Upper lobe of left lung (tissue), 4 donors: ENCODE results near the gene PREP.

ENCODE experiments used
- EP300 ChIP-seq, 4 donors: sonication (generic); formaldehyde crosslinking; IDR thresholded peaks; one replicate each; pipeline ENCODE4 v1.5.1; 2017; ENCODE audit warnings: antibody characterized with exemption in 4 of 4, control low read depth in 2 of 4
- POLR2A ChIP-seq, 4 donors: fragments of 450-650 bp; IDR thresholded peaks; one replicate each; pipeline ENCODE4 v1.5.1; 2016 to 2017; ENCODE audit warnings: antibody characterized with exemption in 4 of 4, mild to moderate bottlenecking in 2 of 4
- POLR2AphosphoS5 ChIP-seq, 2 donors: sonication (generic); formaldehyde crosslinking; IDR thresholded peaks; one replicate each; pipeline ENCODE4 v1.5.1; 2017; ENCODE audit warnings: antibody characterized with exemption in 2 of 2
- TF ChIP-seq, protein P1 (sequence below), 6 experiments: fragments of 450-650 bp in 4 of 6; fragments of 200-600 bp in 2 of 6; sonication (generic) in 2 of 6; IDR thresholded peaks; one replicate each; pipeline ENCODE4 v1.5.1; 2016 to 2019; ENCODE audit warnings: antibody characterized with exemption in 6 of 6

DNA sequence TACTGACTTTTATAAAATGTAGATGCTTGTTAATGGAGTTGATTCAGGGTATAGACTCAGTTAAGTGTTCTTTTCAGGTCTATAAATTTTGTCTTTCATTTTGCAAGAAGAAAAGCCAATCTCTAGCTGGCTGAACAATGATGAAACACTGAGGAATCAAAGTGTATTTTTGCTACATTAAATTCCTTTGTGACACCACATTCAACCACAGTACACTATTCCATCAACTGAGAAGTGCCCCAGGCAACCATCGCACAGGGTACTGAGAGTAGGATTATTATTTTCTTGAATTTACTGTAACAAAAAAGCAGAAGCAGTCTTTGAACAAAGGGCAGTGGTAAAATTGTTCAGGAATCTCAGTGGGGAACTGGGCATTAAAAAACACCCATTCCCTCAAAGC lies 83.6 kb downstream of the PREP start:
- TF ChIP-seq, protein P1, sequence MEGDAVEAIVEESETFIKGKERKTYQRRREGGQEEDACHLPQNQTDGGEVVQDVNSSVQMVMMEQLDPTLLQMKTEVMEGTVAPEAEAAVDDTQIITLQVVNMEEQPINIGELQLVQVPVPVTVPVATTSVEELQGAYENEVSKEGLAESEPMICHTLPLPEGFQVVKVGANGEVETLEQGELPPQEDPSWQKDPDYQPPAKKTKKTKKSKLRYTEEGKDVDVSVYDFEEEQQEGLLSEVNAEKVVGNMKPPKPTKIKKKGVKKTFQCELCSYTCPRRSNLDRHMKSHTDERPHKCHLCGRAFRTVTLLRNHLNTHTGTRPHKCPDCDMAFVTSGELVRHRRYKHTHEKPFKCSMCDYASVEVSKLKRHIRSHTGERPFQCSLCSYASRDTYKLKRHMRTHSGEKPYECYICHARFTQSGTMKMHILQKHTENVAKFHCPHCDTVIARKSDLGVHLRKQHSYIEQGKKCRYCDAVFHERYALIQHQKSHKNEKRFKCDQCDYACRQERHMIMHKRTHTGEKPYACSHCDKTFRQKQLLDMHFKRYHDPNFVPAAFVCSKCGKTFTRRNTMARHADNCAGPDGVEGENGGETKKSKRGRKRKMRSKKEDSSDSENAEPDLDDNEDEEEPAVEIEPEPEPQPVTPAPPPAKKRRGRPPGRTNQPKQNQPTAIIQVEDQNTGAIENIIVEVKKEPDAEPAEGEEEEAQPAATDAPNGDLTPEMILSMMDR (IDR thresholded peaks at IDR 0.05): no peak
- TF ChIP-seq POLR2A (IDR thresholded peaks at IDR 0.05) (no peak), EP300 (IDR thresholded peaks at IDR 0.05) (no peak), POLR2AphosphoS5 (IDR thresholded peaks at IDR 0.05) (no peak)
